LNCaP clone FGC (cell line): ENCODE measurements around the gene LRRN2.

ENCODE experiments used
- DNase-seq: peaks from one replicate; pipeline ENCODE4 v3.0.0-alpha.2; 2011; ENCODE audit warnings: low read depth
- H3K4me3 ChIP-seq: 2 replicates; pipeline ENCODE4 v1.5.1; 2011; ENCODE audit warnings: mild to moderate bottlenecking, low read depth, low read length, control low read depth
- TF ChIP-seq, protein P1 (sequence below): IDR thresholded peaks from 2 replicates; pipeline ENCODE4 v1.5.1; 2012; ENCODE audit warnings: mild to moderate bottlenecking; ENCODE audit not compliant: control insufficient read depth, insufficient read depth; ENCODE audit errors: extremely low read depth

The LRRN2 gene

DNA sequence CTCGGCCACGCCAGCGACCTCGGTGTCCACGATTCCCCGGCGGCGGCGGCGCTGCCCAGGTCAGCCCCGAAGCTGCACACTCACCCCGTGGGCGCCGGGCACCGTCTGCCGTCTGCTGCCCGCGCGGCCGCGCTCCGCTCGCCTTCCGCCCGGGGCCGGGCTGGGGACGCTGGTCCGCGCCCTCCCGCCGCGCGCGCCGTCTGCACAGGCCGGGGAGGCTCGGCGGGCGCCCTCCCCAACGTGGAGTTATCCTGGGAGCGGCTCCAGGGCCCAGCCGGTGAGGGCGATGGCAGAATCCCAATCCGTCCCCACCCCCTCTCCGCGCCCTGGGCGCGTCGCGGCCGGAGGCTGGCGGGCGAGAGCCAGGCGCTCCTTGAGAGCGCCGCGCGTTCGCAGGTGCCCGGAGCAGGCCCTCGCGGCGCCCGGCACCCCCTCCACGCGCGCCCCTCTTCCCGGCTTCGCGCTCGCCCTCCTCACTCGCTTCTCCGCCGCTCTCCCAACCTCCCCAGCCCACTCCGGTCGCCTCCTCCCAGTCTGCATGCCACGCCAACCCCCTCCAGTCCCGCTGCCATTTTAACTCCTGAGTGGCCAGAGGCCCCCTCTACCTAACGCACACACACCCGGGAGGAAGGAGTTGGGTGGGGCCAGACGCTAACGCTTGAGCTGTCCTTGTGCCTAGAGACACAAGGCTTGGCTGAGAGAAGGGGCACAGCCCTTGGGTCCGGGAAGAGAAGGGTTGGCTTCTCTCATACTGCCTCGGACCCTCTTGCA is at the start of gene LRRN2:
Gene LRRN2, minus strand, starts transcription at position 503 of the 771 bp plus-strand sequence. CDS start 65,746 bp downstream, outside the sequence.
- TF ChIP-seq, protein P1, sequence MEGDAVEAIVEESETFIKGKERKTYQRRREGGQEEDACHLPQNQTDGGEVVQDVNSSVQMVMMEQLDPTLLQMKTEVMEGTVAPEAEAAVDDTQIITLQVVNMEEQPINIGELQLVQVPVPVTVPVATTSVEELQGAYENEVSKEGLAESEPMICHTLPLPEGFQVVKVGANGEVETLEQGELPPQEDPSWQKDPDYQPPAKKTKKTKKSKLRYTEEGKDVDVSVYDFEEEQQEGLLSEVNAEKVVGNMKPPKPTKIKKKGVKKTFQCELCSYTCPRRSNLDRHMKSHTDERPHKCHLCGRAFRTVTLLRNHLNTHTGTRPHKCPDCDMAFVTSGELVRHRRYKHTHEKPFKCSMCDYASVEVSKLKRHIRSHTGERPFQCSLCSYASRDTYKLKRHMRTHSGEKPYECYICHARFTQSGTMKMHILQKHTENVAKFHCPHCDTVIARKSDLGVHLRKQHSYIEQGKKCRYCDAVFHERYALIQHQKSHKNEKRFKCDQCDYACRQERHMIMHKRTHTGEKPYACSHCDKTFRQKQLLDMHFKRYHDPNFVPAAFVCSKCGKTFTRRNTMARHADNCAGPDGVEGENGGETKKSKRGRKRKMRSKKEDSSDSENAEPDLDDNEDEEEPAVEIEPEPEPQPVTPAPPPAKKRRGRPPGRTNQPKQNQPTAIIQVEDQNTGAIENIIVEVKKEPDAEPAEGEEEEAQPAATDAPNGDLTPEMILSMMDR = no peak
- no peak for DNase-seq
- H3K4me3 ChIP-seq = no peak within 1 kb of the TSS

- TF ChIP-seq, protein P1 = no peak
- H3K4me3 ChIP-seq = no peak overlapping the region
- DNase-seq = no peak
Observed at GRCh38 chr1:204735042-204735441, 49.5 kb upstream of the LRRN2 start.

DNA sequence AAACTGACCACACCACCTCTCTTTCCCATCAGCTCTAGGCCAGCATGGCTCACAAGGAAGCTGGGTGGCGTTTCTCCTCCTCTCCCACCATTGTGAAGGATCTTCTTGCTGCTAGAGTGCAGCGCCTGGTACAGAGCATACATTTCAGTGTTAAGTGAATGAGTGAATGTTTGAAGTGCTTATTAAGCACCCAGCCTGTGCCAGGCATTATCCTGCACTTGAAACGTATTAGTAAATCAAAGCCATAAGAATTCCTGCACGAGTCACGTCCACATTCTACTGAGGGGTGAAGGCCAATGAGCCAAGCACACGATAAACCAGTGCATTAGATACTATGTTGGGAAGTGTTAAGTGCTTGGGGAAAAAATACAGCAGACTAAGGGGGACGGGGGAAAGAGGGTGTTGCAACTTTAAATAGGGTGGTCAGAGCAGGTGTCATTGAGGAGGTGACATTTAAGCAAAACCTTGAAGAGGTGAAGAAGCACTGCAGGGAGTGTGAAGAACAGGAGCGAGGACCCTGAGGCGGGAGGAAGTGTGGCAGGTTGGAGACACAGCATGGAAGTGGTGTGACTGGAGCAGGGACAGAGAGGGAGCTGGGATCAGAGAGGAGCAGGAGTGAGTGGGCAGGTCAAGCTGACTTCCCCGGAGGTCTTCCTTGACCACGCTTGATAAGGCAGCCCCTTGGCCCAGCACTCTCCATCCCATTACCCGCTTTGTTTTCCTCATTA is 48.5 kb upstream of the LRRN2 start:
- DNase-seq = no peak
- TF ChIP-seq, protein P1 = no peak
- H3K4me3 ChIP-seq = no peak overlapping the region

GRCh38 chr1:204733289-204733688 is 47.8 kb upstream of the LRRN2 start:
- H3K4me3 ChIP-seq = no peak overlapping the region
- TF ChIP-seq, protein P1 = no peak
- DNase-seq = no peak

DNA sequence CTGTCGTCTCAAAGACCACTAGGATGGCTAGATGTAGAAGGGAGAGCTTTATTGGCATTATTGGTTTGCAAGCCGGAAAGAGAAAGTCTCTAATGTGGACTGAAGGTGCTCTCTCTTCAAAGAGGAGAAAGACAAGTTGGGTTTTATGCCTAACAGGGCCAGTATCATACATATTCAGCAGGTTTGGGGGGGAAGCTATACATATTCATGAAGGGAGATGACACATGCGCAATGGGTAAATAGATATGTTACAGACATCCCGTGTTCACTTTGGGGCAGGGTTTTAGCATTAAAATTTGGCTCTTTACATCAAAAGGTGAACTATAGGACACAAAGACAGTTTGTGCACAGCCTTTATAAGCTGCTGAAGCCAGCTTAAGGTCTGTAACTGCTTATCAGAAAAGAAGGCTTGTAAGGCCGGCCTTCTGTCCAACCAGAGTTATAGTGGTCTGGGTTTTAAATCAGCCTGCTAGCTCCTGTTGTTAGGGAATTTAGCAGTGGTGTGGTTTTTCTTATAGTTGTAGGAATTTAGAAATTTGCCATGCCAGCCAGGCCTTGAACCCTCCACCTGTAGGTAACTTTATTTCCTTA is 46.5 kb upstream of the LRRN2 start:
- TF ChIP-seq, protein P1 = no peak
- H3K4me3 ChIP-seq = no peak overlapping the region
- no peak for DNase-seq

DNA sequence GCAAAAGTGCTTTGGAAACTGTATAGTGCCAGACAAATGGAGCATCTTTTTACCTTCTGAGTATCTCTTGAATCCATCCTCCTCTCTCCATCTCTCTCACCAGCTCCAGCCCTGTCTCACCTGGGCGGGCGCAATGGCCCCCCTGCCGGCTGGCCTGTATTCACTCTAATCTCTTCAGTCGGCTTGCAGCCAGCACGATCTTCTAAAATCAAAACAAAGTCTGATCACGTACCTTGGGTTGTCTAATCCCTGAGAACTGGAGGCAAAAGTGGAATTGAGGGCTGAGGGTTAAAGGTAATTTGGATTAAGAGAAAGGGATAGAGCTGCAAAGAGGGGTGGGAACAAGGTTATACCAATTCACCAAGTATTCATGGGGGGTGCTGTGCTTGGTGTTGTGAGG is 46.0 kb upstream of the LRRN2 start:
- TF ChIP-seq, protein P1 = no peak
- no peak for DNase-seq
- H3K4me3 ChIP-seq = no peak overlapping the region
